ENCODE measurements around the gene SMCO4.

SMCO4 gene

DNA sequence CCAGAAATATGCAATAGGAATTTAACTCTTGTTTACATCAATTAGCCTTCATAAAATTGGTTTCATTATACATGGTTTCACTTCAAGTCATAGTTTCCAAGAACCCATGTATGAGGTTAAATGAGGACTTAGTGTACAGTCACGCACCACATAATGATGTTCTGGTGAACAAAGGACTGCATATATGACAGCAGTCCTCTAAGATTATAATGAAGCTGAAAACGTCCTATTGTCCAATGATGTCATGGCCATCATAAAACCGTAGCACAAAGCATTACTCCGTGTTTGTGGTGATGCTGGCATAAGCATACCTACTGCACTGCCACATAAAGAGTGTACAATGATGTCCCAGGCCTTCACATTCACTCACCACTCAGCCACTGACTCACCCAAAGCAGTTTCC is 31.1 kb downstream of the SMCO4 start:
- no peak for DNase-seq (ENCODE audit: low read depth, low spot score)
- H3K27ac ChIP-seq, result no peak overlapping the region

DNA sequence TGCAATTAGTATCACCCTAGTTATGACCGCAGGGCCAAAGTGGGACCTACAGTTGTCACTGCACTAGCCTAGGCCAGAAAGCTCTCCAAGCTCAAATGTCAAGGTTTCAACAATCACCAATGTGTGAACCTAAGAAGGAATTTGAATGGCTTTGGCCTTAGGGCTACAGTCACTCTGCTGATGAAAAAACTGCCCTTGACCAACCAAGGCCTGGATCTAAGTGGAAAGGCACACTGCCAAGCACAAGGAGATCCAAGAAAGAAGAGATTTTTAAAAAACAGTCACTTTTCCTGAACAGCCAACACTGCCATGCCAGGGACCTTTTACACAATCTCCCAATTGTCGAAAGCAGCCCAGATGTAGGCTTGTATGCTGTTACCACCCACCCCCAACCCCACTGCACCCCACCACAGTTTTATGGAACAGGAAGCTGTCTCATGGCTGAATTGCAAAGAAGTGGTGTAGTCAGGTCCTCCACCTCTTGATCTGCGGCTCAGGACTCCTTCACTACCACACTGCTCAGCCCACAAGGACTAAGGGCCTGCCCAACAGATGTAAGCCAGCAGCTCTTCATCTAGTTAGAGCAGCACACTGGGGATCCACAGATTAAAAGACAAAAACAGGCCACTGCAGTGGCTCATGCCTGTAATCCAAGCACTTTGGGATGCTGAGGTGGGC is 32.9 kb downstream of the SMCO4 start:
- DNase-seq (ENCODE audit: low read depth, low spot score), result no peak
- H3K27ac ChIP-seq, result no peak overlapping the region

DNA sequence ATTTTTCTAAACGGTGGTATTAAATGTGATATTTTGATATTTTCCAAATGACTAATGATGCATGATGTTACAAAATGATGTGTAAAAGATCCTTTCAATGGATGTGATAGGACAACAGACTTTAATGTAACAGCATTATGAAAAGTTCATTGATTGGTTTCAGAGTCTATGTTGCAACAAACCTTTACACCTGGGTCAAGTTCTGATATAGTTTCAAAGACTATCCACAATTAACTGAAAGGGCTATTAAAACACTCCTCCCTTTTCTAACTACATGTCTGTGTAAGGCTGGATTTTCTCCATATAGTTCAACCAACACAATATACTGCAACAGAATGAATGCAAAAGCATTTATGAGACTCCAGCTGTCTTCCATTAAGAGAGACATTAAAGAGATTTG is 35.7 kb downstream of the SMCO4 start:
- H3K27ac ChIP-seq, result no peak overlapping the region

DNA sequence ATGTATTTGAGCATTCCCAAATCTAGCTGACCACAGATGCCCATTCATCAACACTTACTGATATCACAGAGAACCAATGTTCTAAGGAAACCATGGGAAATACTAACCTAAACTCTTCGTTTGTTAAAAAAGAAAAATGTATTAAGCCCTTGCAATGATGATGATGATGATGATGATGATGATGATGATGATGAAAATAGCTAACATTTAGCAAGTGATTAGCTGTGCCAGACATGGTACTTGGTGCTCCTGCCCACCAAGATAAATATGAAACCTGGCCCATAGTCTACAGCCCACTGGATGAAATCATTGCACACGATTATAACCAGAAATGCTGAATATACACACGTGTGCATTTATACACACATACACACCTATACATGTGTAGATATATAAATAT is 37.5 kb downstream of the SMCO4 start:
- no peak for DNase-seq (ENCODE audit: low read depth, low spot score)
- H3K27ac ChIP-seq, result no peak overlapping the region

More for the DNA sequence above, 35.7 kb downstream of the SMCO4 start:
- DNase-seq (ENCODE audit: low read depth, low spot score), result no peak

DNA sequence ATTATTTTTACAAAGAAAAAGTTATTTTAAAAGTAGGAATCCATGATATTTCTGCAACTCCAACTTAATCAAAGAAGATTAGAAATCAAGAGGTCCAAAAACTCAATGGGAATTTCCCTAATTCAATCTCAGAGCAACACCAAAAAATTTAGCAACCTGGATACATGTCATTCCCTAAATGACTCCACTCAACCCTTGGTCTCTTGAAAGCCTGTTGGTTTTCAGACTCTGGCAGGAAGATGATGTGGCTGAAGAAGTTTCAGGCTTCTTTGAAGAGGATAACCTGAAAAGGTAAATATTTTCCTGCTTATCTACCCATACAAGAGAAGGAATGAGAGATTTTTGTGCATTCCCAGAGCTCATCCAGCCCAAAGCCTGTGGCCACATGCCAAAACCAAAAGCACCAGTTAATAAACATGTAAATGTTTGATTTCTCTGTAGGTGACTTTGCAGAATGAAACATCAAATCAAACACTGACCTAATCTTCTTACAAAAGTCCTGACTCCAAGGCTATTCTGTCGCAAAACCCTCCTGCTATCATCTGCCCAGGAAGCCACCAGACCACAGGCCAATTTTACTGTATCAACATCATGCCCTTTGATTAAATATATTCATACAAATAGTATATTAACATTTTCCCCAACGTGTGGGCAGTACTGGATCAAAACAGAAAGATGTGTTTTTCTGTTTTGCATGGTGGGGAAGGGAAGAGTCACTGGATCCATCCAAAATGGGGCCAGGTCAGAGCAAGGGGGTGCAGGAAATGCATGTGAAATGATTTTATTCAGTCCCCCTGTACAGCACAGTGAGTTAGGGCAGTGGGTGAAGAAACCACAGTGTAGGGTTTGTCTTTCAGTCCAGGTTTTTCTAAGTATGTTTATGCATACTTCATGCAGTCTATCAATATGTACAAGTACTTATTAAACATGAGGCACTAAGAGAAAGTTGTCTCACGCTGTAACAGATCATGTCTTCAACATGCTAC is 38.8 kb downstream of the SMCO4 start:
- DNase-seq (ENCODE audit: low read depth, low spot score), result no peak

DNA sequence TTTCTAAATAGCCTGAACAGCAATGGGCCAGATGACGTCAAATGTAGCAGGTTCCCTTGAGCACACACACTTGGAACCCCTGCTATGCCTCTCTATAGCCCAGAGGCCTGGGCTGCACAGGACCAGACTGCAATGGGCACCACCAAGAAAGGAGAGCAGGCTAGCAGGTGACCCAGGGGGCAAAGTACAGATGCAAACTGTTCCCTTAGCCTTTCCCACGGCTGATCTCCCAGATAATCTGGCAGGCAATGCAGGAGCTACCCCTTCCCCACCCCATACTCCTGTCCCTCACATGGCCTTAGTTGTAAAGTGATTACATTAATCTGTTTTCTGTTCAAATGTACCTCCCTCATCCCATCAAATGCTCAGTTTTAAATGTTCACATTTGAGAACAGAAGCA is 41.3 kb downstream of the SMCO4 start:
- no peak overlapping the region for H3K27ac ChIP-seq
- DNase-seq (ENCODE audit: low read depth, low spot score), result no peak

More for the DNA sequence above, 38.8 kb downstream of the SMCO4 start:
- H3K27ac ChIP-seq, result no peak overlapping the region

DNA sequence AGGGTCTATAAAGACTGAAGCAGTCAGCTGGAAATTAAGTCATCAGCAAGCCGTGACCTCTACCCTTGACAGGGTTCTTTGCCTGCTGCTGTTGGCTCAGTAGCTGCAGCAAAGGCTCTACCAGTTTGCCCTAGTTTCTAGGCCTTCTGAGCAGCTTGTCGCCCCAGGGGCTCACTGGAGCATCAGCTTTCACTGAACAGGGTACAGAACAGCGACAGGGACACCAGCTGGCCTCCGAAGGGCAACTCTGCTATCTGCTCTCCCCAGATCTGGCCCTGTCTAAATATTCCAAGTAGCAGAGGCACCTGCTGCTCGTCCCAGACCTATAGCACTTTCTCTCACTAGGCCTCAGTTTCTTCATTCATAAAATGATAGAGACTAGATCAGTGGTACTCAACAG is 42.4 kb downstream of the SMCO4 start:
- no peak for DNase-seq (ENCODE audit: low read depth, low spot score)
- H3K27ac ChIP-seq, result no peak overlapping the region

DNA sequence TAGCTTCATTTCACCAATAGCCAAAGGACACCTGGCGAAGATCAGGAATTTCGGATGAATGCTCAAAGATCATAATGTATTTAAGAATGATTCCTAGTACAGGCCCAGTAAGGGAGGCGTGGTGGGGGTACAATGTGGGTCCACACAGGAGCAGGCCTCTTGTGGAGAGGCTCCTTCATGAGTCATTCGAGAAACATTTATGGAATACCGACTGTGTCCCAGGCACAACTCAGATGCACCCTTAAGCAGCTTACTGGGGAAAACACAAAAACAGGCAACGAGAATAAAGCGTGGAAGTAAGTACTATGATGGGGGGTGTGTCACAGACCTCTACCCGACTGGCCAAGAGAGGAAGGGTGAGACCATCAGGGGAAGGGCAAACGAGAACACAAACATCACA is 44.5 kb downstream of the SMCO4 start:
- no peak for DNase-seq (ENCODE audit: low read depth, low spot score)
- no peak overlapping the region for H3K27ac ChIP-seq

DNA sequence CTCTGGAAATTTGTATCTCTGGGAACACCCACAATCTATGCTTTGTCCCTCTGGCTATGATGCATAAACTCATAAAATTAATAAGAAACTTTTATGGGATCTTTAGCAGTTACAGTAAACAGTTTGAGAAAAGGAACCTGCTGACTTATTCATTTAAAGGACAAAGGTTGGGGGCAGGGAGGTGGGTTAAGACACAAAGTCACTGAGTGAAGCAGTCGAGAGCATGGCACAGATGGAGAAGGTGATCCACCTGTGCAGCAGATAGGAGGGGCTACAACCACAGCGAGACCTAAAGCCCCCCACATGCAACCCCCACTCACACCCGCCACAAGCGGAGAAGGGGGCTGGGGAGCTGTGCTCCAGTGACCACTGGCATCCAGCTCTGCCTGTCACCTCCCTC is 45.0 kb downstream of the SMCO4 start:
- H3K27ac ChIP-seq, result no peak overlapping the region

DNA sequence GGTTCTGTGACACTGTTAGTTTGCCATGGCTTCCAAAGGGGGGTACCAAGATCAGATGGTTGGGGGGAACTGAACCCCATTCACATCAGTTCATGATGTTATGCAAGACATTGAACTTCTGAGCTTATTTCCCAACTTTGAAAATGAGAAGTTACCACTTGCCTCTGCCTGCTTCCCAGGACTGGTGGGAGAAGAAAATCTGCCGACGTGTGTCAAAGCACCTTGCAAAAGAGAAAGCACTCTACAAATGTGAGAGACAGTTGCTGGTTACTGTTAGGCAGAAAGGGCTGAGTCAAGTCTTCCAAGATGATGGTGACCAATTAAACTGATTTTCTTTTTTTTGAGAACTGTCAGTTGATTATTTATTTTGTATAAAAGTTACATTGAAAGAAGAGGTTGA is 45.6 kb downstream of the SMCO4 start:
- no peak overlapping the region for H3K27ac ChIP-seq
- no peak for DNase-seq (ENCODE audit: low read depth, low spot score)

More for the DNA sequence above, 45.0 kb downstream of the SMCO4 start:
- no peak for DNase-seq (ENCODE audit: low read depth, low spot score)

DNA sequence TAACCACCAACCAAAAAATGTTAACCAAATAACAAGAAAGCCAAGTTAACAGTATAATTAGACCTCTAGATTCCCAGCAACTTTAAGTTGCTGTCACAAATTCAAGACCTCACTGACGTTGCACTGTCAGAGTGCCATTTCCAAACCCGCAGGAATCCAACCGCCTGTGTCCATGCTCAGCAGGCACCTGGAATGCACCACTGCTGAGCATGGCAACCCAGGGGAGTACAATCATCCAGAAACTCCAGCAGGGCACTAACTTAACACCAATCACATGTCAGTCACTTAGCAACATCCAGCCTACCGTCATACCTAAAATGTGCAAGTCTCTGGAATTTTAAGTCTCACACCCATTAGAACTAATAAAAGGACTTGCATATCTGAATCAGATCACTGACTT is 48.8 kb downstream of the SMCO4 start:
- no peak overlapping the region for H3K27ac ChIP-seq

DNA sequence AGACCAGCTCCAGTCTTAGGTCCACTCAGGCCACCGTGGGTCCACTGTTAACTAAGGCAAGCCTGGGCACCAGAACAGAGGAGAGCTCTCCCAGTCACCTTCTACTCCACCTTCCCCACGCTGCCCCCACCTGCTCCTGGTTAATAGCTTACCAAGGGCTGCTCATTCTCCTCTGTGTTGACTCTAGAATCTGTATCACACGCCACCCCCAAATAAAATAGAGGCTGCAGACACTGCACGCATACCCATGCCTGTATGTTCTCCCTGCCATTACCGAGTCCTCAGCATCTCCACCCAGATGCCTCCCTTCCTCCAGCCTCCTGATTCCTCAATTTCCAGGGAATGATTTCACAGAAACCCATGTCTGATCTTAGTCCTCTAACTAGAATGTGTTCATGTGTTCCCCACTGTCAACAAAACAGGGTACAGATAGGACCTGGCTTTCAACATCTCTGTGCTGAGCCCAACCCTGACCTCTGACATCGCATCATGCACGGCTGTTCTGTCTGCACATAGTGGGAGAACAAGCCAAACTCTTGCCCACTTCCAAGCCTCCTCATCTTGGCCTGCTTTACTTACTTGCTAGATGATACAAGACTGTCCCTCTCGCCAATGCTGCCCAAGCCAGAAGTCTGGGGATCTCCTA is 49.8 kb downstream of the SMCO4 start:
- H3K27ac ChIP-seq, result no peak overlapping the region
- DNase-seq (ENCODE audit: low read depth, low spot score), result no peak

More for the DNA sequence above, 48.8 kb downstream of the SMCO4 start:
- no peak for DNase-seq (ENCODE audit: low read depth, low spot score)

DNA sequence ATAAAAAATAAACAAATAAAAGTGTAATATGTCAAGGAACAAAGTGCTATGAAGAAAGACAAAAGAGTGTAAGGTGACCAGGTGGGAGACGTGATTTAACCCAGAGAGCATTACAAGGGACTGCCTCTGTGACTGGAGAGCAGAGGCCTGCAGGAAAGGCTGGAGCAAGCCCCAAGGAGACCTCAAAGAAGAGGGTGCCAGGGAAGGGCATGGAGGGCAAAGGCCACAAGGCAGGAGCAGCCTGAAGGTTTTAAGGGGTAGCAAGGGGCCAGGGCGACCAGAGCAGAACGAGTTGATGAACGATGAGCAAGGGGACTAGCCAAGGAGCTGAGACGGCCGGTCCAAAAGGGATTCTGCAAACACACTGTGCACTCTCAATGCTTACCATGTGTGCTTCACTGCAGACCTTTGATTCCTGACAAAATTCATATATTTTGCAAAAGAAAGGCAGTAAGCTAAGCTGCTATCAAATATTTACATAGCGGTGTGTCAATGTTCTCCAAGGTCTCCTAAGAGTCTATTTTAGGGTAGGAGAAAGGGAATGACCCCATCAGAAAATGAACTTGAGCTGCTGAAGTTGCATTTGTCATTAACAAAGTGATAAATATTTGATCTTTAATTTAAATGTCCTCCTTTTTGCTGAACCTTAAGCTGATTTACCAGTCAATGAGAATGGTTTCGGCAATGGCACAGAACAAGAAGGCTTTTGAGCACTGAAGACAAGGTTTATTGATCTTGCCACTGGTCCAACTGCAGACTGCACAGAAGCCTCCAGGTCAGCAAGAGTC is 50.5 kb downstream of the SMCO4 start:
- no peak for DNase-seq (ENCODE audit: low read depth, low spot score)
- no peak overlapping the region for H3K27ac ChIP-seq

DNA sequence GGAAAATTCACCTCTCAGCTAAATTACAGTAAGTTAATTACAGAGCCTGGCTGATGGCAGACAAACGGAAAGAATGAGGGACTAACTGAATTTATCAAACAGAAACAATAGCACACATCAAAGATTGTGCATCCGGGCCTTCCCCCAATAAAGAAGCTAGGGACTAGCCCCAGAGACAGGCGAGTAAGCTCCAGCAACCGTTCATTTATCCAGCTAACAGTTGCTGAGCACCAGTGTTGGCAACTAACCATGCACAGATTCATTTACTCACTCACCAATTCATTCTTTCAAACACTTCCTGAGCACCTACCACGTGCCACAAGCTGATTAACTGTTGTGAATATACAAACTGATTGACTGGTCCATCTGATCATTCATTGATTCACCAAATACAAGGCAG is 51.2 kb downstream of the SMCO4 start:
- no peak for DNase-seq (ENCODE audit: low read depth, low spot score)
- no peak overlapping the region for H3K27ac ChIP-seq

DNA sequence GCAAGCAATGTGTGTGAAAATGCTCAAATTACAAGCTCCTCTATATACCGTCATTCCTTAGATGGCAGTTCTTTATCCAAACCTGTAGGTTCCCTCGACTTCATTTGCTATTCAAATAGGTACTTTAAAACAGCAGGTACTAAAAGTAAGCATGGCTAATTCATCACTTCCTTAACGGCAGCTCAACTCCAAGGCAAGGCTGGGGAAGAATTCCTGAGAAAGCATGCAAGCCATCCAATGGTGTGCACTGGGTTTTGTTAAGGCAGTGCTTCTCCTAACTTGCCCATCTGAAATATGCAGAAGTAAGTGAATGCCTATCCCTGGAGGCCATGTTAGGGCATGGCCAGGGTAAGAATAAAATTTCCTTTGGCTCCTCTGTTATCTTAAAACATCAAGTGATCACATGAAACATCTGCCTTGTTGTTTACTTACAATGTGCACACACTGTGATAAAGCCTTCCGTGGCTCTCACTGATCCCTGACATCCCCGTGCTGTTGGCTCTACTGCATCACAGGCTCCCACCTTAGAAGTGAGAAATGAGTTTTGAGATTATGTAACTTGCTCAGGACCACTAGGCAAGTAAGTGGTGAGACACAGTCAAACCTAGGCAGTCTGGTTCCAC is 52.1 kb downstream of the SMCO4 start:
- DNase-seq (ENCODE audit: low read depth, low spot score), result no peak
- no peak overlapping the region for H3K27ac ChIP-seq

DNA sequence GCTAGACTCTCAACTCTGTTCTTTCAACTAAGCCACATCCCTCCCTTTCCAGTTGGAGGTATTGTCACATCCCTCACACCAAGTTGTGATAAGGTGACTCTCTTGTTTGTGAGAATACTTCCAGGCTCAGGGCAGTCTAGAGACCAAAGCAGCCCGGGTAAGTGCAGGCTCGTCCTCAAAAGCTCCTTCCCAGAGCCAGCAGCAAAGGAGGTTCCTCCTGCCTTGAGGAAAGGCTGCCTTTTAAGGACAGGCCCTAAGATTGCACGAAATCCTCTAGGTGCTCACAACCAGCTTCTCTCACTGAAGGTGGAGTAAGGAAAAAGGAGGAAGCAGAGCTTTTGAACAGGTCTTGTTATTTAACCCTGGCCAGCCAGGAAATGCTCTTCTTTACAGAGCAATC is 53.4 kb downstream of the SMCO4 start:
- DNase-seq (ENCODE audit: low read depth, low spot score), result no peak
- H3K27ac ChIP-seq, result no peak overlapping the region

DNA sequence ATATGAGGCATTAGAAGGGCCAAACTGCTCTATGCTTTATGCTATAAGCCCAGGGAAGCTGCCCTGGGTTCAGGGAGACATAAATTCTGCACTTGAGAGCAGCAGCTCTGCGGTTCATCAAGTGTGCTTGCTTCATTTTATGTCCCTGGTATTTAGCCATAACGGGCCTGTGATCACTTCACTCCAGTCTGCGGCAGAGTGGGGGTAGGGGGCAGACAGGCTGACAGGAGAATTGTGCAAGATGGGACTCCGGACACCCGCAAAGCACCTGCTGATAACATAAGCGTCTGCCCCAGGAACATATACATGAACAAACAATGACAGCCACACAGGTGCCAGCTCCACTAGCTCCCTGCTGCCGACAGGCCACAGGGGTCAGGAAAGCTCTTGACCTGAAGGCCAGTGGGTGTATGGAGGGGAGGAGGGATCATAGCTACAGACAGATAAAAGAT is 56.1 kb downstream of the SMCO4 start:
- H3K27ac ChIP-seq, result no peak overlapping the region
- DNase-seq (ENCODE audit: low read depth, low spot score), result no peak

DNA sequence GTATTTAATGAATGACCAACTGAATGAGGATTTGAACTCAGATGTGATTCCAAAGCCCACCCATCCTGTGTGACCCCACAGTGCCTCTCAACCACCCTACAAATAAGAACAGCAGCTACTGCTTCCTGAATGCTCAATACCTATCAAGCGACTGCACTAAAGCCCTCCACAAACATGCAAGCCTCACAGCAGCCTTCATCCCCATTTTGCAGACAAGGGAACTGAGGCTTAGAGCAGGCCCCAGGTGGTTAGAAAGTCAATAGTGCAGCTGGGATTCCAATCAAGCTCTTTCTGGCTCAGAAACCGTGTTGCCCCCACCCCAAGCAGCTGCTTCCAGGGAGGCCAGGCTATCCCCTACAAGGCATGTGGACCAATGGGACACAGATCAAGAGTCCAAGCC is 57.2 kb downstream of the SMCO4 start:
- DNase-seq (ENCODE audit: low read depth, low spot score), result no peak
- H3K27ac ChIP-seq, result no peak overlapping the region

DNA sequence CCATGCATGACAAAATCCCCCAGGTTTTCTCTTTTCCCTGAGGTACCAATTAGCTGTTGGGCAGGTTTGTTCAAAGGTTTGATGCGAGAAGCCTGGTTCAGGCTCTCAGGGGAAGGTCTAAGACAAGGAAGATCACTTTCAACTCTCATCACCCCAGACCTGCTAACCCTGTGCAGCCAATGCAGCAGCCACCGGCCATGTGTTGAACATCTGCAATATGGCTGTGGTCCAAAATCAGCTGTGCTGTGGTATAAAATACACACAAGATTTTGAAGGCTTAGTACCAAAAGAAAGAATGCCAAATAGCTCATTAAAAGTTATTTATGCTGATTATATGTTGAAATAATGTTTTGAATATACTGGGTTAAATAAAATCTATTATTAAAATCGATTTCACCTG is 58.5 kb downstream of the SMCO4 start:
- H3K27ac ChIP-seq, result no peak overlapping the region
- no peak for DNase-seq (ENCODE audit: low read depth, low spot score)

DNA sequence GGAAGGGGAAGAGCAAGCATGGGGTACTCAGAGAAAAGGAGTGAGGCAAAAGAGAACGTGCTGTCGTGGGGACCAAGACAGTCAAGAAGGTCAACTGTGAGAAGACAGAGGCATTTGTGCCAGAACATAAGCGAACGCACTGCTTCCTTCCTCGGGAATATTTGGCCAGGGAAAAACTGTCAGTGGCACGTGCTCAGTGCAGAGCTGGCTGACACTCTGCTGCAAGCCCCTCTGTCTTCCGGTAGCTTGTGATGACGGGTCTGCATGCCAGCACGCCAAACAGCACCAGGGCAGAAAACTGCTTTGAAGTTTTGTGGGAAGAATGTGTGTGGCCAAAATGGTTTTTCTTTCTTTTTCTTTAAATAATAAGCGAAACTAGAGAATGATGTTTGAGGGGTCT is 60.6 kb downstream of the SMCO4 start:
- no peak overlapping the region for H3K27ac ChIP-seq
- no peak for DNase-seq (ENCODE audit: low read depth, low spot score)
